Measurements from ENCODE around the gene HSDL1. TPM values are rescaled to one million over a fixed set of nuclear protein-coding genes. Genes with fewer than 3 reads are reported as not detected.

The HSDL1 gene
- total RNA-seq, 1 donor from 2014 or later, result 101 TPM

DNA sequence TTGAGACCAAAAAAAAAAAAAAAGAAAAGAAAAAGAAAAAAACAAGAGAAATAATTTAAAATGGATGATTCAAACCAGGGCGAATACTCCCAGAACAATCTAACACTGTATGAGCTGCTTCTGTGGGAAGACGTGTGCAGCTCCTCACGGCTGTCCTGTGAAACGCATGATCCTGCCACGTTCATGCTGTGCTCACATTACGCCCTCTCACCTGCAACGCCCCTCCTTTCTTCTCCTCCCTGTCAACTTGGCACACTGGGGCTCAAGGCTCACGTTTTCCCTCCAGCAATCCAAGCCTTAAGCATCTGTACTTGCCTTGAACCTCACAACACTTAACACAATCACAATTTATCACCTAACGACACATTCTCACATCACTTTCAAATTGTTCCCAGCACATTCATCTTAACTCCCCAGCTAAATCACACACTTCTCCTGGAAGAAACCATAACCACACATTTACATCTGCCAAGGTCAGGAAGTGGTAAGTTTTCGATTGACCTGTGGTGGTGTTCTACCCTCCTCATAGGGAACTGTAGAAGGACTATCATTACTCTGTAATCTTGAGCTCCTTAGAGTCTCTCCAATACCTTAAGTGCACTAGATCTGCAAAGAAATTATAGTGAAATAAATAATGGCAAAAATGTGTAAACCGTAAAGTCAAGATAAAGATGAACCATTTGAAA is 57.4 kb downstream of the HSDL1 start:
- no peak for DNase-seq (ENCODE audit: low spot score)
- H3K36me3 Mint-ChIP-seq, result peaks cover 25% of the 10 kb centered on the region
- no peaks in the 10 kb centered on the region for H3K9me3 ChIP-seq (ENCODE audit: low read depth)
- H3K27ac Mint-ChIP-seq, result no peak overlapping the region
- no peaks in the 10 kb centered on the region for H3K9me3 Mint-ChIP-seq
- H3K36me3 ChIP-seq, result peaks cover 8% of the 10 kb centered on the region
- H3K79me2 ChIP-seq (ENCODE audit: low read depth), result no peaks in the 10 kb centered on the region
- H3K27me3 ChIP-seq, result no peaks in the 10 kb centered on the region
- peaks cover 7% of the 10 kb centered on the region for H3F3A ChIP-seq (ENCODE audit: low read depth)
- H3K4me3 Mint-ChIP-seq, result no peak overlapping the region
- TF ChIP-seq EZH2 (IDR thresholded peaks at IDR 0.05), result no peak
- TF ChIP-seq, protein P1, sequence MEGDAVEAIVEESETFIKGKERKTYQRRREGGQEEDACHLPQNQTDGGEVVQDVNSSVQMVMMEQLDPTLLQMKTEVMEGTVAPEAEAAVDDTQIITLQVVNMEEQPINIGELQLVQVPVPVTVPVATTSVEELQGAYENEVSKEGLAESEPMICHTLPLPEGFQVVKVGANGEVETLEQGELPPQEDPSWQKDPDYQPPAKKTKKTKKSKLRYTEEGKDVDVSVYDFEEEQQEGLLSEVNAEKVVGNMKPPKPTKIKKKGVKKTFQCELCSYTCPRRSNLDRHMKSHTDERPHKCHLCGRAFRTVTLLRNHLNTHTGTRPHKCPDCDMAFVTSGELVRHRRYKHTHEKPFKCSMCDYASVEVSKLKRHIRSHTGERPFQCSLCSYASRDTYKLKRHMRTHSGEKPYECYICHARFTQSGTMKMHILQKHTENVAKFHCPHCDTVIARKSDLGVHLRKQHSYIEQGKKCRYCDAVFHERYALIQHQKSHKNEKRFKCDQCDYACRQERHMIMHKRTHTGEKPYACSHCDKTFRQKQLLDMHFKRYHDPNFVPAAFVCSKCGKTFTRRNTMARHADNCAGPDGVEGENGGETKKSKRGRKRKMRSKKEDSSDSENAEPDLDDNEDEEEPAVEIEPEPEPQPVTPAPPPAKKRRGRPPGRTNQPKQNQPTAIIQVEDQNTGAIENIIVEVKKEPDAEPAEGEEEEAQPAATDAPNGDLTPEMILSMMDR (IDR thresholded peaks at IDR 0.05), result no peak
- TF ChIP-seq EZH2phosphoT487 (IDR thresholded peaks at IDR 0.05), result no peak
- no peak overlapping the region for H2AFZ ChIP-seq (replicated peaks)
- H3K4me1 Mint-ChIP-seq, result no peaks in the 10 kb centered on the region
- H3K27me3 Mint-ChIP-seq (ENCODE audit: insufficient read depth, low read depth), result peaks cover 2% of the 10 kb centered on the region
- H3K4me2 ChIP-seq, result no peak overlapping the region
- no peak overlapping the region for H3K9ac ChIP-seq
- H4K20me1 ChIP-seq (ENCODE audit: low read depth), result peaks cover 3% of the 10 kb centered on the region
- no peak overlapping the region for H3K27ac ChIP-seq
- H3K4me3 ChIP-seq, result no peak overlapping the region
- no peaks in the 10 kb centered on the region for H3K4me1 ChIP-seq

DNA sequence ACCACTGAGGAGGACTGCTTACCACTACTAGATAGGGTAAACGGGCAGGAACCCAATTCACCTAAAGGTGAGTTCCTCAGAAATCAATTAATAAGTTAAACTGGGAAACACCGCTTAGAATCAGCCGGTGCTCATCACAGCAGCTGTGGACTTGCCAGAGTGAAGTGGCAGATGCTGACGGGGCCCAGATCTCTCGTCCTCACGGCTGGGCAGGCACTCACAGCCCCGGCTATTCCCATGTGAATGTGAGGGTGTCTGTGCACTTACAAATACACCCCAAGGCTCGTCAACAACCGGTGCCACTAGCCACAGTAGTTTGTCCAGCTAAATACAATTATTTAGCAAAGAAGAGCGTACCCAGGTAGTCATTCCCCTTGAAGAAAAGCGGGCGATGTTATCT is 58.0 kb downstream of the HSDL1 start:
- no peak for DNase-seq (ENCODE audit: low spot score)
- H3K27me3 ChIP-seq, result no peaks in the 10 kb centered on the region
- no peaks in the 10 kb centered on the region for H3K4me1 Mint-ChIP-seq
- peaks cover 3% of the 10 kb centered on the region for H4K20me1 ChIP-seq (ENCODE audit: low read depth)
- no peak overlapping the region for H3K4me3 ChIP-seq
- no peaks in the 10 kb centered on the region for H3K9me3 Mint-ChIP-seq
- peaks cover 2% of the 10 kb centered on the region for H3K27me3 Mint-ChIP-seq (ENCODE audit: insufficient read depth, low read depth)
- H3K27ac Mint-ChIP-seq, result no peak overlapping the region
- H3K9me3 ChIP-seq (ENCODE audit: low read depth), result no peaks in the 10 kb centered on the region
- no peak overlapping the region for H3K4me2 ChIP-seq
- H3K79me2 ChIP-seq (ENCODE audit: low read depth), result no peaks in the 10 kb centered on the region
- H3K27ac ChIP-seq, result no peak overlapping the region
- H3K4me1 ChIP-seq, result no peaks in the 10 kb centered on the region
- peaks cover 7% of the 10 kb centered on the region for H3F3A ChIP-seq (ENCODE audit: low read depth)
- peaks cover 8% of the 10 kb centered on the region for H3K36me3 ChIP-seq
- no peak for TF ChIP-seq EZH2phosphoT487 (IDR thresholded peaks at IDR 0.05)
- TF ChIP-seq, protein P1 (IDR thresholded peaks at IDR 0.05), result no peak
- TF ChIP-seq EZH2 (IDR thresholded peaks at IDR 0.05), result no peak
- no peak overlapping the region for H2AFZ ChIP-seq (replicated peaks)
- H3K9ac ChIP-seq, result no peak overlapping the region
- H3K4me3 Mint-ChIP-seq, result no peak overlapping the region
- peaks cover 25% of the 10 kb centered on the region for H3K36me3 Mint-ChIP-seq

DNA sequence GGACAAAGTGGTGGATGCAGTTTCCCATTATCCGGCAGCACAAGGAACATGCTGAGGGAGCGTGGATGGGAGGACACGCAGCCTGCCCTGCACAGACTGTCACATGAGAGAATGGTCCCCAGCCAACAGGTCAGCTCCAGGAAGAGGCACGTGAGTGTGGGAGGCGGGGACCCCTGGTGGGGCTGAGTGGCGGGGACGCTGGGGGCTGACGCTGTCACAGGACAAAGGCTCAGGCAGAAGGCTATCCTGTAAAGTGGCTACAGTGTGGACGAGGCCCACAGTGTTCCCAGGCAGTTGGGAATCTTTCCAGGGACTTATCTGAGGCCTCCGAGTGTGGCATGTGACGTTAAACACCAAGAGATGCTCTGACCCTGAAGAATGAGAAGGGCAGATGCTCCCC is 58.6 kb downstream of the HSDL1 start:
- Histone ChIP-seq H4K20me1 (ENCODE audit: low read depth) (peaks cover 3% of the 10 kb centered on the region), H3K4me3 (no peak overlapping the region), H3F3A (ENCODE audit: low read depth) (peaks cover 7% of the 10 kb centered on the region), H3K27me3 (no peaks in the 10 kb centered on the region), H3K79me2 (ENCODE audit: low read depth) (no peaks in the 10 kb centered on the region), H3K9ac (no peak overlapping the region), H3K27ac (no peak overlapping the region), H3K36me3 (peaks cover 5% of the 10 kb centered on the region), H3K9me3 (ENCODE audit: low read depth) (no peaks in the 10 kb centered on the region), H2AFZ (replicated peaks) (no peak overlapping the region), H3K4me1 (no peaks in the 10 kb centered on the region), H3K4me2 (no peak overlapping the region)
- Mint-ChIP-seq H3K9me3 (no peaks in the 10 kb centered on the region), H3K27me3 (ENCODE audit: insufficient read depth, low read depth) (peaks cover 2% of the 10 kb centered on the region), H3K4me1 (no peaks in the 10 kb centered on the region), H3K27ac (no peak overlapping the region), H3K4me3 (no peak overlapping the region), H3K36me3 (peaks cover 25% of the 10 kb centered on the region)
- no peak for DNase-seq (ENCODE audit: low spot score)
- TF ChIP-seq EZH2 (IDR thresholded peaks at IDR 0.05) (no peak), EZH2phosphoT487 (IDR thresholded peaks at IDR 0.05) (no peak)
- TF ChIP-seq, protein P1 (IDR thresholded peaks at IDR 0.05), result no peak
